Measurements from ENCODE around the gene SLC13A3.

Gene SLC13A3

DNA sequence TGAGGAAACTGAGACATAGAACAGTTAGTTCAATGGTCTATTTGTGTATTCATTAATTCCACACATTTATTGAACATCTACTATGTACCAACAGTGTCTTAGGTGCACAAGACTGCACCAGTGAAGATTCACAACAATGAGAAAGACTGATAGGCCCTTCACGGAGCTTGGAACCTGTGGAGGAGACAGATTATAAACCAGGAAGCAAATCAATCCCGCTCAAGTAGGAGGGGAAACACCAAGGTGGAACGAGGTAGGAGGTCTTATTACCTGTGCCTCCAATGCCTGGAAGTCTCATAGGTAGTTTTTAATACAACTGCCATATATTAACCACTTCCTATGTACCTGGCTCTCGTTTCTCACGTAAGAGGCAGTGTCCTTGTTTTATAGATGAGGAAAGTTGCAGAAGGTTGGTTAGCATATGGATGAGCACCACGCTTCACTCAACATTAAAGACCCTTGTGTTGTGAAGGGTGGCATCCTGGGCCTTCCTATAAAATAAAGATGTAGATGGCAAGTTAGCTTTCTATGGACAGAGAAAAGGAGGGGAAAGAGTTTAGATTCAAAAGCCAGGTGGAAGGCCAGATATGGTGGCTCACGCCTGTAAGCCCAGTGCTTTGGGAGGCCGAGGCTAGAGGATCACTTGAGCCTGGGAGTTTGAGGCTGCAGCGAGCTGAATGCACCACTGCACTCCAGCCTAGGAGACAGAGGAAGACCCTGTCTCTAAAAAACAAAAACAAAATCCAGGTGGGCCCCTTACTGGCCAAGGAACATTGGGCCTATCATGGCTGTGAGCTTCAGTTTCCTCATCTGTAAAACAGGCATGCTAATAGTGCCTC, 45.1 kb downstream of the SLC13A3 start:
- DNase-seq (ENCODE audit: low spot score), result no peak

DNA sequence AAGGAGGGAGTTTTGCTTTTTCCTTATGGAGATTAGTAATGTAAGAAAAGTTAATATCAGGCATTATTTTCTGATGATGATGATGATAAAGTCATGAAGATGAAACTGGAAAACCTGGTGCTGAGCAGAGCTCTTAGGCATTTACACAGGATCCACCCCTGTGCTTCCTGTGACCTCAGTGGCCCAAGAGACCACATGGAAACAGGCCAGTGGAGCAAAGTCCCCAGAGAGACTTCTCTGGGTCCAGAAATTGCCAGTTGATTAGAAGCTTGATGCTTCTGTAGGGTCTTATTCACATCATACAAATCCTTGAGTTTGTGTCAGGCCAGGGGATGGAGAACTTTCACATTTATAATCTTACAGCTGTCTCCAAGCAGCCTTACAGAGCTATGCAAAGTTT, 46.1 kb downstream of the SLC13A3 start:
- DNase-seq (ENCODE audit: low spot score), result no peak

- DNase-seq (ENCODE audit: low spot score), result no peak
Measured at GRCh38 chr20:46604551-46605133, 46.6 kb downstream of the SLC13A3 start.

- no peak for DNase-seq (ENCODE audit: low spot score)
Measured at GRCh38 chr20:46602429-46602828, 48.8 kb downstream of the SLC13A3 start.

DNA sequence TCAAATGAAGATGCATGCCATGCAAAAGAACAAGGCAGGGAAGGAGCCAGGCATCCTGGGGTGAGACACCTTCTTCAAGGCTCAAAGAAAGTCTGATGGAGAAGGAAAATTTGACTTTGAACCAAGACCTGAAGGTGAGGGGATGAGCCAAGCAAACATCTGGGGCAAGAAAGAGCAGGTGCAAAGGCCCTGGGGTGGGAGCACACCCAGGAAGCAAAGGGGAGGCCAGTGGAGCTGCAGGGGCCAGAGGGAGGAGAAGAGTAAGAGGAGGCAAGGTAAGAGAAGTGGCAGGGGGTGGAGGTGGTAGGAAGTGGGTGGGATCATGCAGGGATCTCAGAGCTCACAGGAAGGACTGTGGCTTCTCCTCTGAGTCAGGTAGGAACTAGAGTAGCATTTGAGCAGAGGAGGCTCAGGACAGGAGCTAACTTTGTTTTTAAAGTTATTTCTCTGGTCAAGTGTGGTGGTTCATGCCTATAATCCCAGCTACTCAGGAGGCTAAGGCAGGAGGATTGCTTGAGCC, 49.6 kb downstream of the SLC13A3 start:
- DNase-seq (ENCODE audit: low spot score), result no peak

DNA sequence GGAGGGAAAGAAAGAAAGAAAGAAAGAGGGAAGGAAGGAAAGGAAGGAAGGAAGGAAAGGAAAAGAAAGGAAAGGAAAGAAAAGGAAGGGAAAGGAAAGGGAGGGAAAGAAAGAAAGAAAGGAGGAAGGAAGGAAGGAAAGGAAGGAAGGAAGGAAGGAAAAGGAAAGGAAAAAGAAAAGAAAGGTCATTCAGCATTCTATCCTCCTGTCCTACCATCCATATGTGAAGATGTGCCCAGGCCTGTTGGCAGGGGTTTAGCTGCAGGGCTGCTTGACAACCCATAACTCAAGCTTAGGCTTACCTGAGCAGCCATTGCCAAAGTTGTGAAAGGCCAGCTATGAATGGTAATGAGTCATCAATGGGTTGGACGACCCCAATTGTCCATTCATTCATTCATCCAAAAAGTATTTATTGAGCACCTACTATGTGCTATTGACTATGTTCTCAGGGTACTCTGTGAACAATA, 50.9 kb downstream of the SLC13A3 start:
- DNase-seq (ENCODE audit: low spot score), result no peak

- no peak for DNase-seq (ENCODE audit: low spot score)
Measured at GRCh38 chr20:46599227-46599987, 51.9 kb downstream of the SLC13A3 start.

- no peak for DNase-seq (ENCODE audit: low spot score)
Measured at GRCh38 chr20:46595933-46596332, 55.3 kb downstream of the SLC13A3 start.

DNA sequence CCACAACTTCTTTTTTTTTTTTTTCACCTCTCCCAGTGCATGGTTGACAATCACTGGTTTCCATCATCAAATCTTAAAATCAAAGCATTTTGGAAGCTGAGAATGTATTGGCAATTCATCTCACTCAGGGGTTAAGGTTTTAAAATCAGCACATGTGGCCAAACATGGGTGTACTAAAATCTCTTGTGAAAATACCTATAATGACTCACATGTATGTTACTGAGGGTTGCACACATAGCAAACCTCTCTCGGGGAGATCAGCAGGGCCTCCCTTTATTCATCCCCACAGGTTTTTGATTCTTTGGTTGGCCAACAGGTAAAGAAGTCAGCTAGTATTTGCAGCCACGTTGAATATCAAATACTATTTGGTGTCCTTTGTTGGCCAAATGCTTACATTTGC, 56.5 kb downstream of the SLC13A3 start:
- DNase-seq (ENCODE audit: low spot score), result no peak

- no peak for DNase-seq (ENCODE audit: low spot score)
Measured at GRCh38 chr20:46592580-46593362, 58.5 kb downstream of the SLC13A3 start.

GRCh38 chr20:46590443-46590842, 60.8 kb downstream of the SLC13A3 start:
- DNase-seq (ENCODE audit: low spot score), result no peak

- DNase-seq (ENCODE audit: low spot score), result no peak
Measured at GRCh38 chr20:46588532-46589511, 62.4 kb downstream of the SLC13A3 start.

- DNase-seq (ENCODE audit: low spot score), result no peak
Measured at GRCh38 chr20:46587986-46588385, 63.3 kb downstream of the SLC13A3 start.

DNA sequence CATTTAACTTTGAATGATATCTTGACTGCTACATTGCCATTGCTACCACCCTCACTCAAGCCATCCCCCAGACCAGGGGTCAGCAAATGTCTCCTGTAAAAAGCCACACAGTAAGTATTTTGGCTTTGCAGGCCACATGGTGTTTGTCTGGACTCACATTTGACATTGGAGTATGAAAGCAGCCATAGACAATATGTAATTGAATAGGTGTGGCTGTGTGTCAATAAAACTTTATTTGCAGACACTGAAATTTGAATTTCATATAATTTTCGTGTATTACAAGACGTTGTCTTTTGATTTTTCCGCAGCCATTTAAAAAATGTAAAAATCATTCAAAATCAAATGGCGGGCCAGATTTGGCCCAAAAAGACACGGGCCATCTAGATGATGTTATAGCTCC, 64.5 kb downstream of the SLC13A3 start:
- no peak for DNase-seq (ENCODE audit: low spot score)

GRCh38 chr20:46584508-46584907, 66.8 kb downstream of the SLC13A3 start:
- no peak for DNase-seq (ENCODE audit: low spot score)

GRCh38 chr20:46583411-46584214, 67.6 kb downstream of the SLC13A3 start:
- no peak for DNase-seq (ENCODE audit: low spot score)

- DNase-seq (ENCODE audit: low spot score), result no peak
Measured at GRCh38 chr20:46582648-46583047, 68.6 kb downstream of the SLC13A3 start.

- DNase-seq (ENCODE audit: low spot score), result no peak
Measured at GRCh38 chr20:46581391-46581790, 69.9 kb downstream of the SLC13A3 start.

DNA sequence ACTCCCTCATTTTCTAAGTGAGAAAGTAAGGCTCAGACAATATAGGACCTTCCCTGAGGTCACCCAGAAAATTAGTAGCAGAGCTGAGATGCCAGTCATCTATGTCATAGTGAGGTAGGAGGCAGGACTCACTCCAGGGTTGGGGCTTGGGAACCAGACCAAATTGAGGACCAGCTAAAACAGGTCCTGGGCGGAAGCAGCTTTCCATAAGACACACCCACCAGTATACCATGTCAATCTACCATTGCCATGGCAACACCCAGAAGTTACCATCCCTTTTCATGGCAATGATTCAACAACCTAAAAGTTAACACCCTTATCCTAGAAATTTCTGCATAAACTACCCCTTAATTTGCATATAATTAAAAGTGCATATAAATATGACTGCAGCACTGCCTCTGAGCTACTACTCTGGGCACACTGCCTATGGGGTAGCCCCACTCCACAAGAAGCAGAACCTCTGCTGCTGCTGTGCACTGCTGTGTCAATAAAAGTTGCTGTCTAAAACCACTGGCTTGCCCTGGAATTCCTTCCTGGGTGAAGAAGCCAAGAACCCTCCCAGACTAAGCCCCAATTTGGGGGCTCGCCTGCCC, 70.5 kb downstream of the SLC13A3 start:
- DNase-seq (ENCODE audit: low spot score), result no peak
